ENCODE measurements around the gene PFN3. TPM values are rescaled to one million over a fixed set of nuclear protein-coding genes. Genes with fewer than 3 reads are reported as not detected.

PFN3 gene
- total and polyA plus RNA-seq, 8 donors = not detected

- no peak for FAIRE-seq
- intact Hi-C loops (cut with DNase I) = no loop called here
Measured at GRCh38 chr5:177367981-177368868, 32.2 kb downstream of the PFN3 start.

GRCh38 chr5:177367323-177367848 lies 33.1 kb downstream of the PFN3 start:
- H3K9me3 ChIP-seq = no peaks in the 10 kb centered on the region
- TF ChIP-seq CTCF (IDR thresholded peaks at IDR 0.05) = no peak
- intact Hi-C loops (cut with DNase I) = no loop called here
- no peaks in the 10 kb centered on the region for H3K36me3 ChIP-seq
- DNase-seq = no peak
- peak in 1 of 4 donors; percentile 1 for ATAC-seq
- FAIRE-seq = no peak
- H3K4me3 ChIP-seq = peak overlapping the region; percentile 26 to 46 (median 34)
- H3K4me1 ChIP-seq = peaks cover 23 to 44% (median 27%) of the 10 kb centered on the region in 3 donors
- 22 to 27% methylated on average over 36 to 46 of the region's 46 CpGs for WGBS, 2 donors
- H3K27ac ChIP-seq = peak overlapping the region; percentile 91 to 99 (median 95)
- no peaks in the 10 kb centered on the region for H3K27me3 ChIP-seq

More at GRCh38 chr5:177367981-177368868, 32.2 kb downstream of the PFN3 start:
- peak; percentile 6 to 7 (median 6) for ATAC-seq
- peak overlapping the region in 1 of 4 donors; percentile 41 for H3K4me3 ChIP-seq
- H3K36me3 ChIP-seq = no peaks in the 10 kb centered on the region
- peak overlapping the region in 2 of 4 donors; percentile 81 to 84 for H3K27ac ChIP-seq
- peak in 5 of 6 donors; percentile 58 to 80 (median 65) for DNase-seq
- peaks cover 23 to 42% (median 27%) of the 10 kb centered on the region in 3 donors for H3K4me1 ChIP-seq
- H3K9me3 ChIP-seq = no peaks in the 10 kb centered on the region
- TF ChIP-seq CTCF (IDR thresholded peaks at IDR 0.05) = no peak
- no peaks in the 10 kb centered on the region for H3K27me3 ChIP-seq
- WGBS, 2 donors = 78 to 80% methylated on average over 29 of the region's 29 CpGs

- TF ChIP-seq CTCF (IDR thresholded peaks at IDR 0.05) = no peak
- no peaks in the 10 kb centered on the region for H3K36me3 ChIP-seq
- no peaks in the 10 kb centered on the region for H3K27me3 ChIP-seq
- H3K27ac ChIP-seq = peak overlapping the region; percentile 91 to 99 (median 95)
- peak; percentile 71 to 81 (median 76) for ATAC-seq
- no peaks in the 10 kb centered on the region for H3K9me3 ChIP-seq
- intact Hi-C loops (cut with DNase I) = no loop called here
- H3K4me3 ChIP-seq = peak overlapping the region; percentile 26 to 46 (median 34)
- peaks cover 23 to 42% (median 27%) of the 10 kb centered on the region in 3 donors for H3K4me1 ChIP-seq
- DNase-seq = peak; percentile 91 to 97 (median 95)
- 6 to 10% methylated on average over 36 of the region's 36 CpGs for WGBS, 2 donors
- no peak for FAIRE-seq
Measured at GRCh38 chr5:177366528-177367322, 33.7 kb downstream of the PFN3 start.

- Histone ChIP-seq H3K4me1 (peaks cover 23 to 38% (median 27%) of the 10 kb centered on the region in 3 donors), H3K27ac (peak overlapping the region; percentile 91 to 99 (median 95)), H3K4me3 (peak overlapping the region in 2 of 4 donors; percentile 41 to 46), H3K27me3 (no peaks in the 10 kb centered on the region), H3K36me3 (no peaks in the 10 kb centered on the region), H3K9me3 (no peaks in the 10 kb centered on the region)
- no peak for ATAC-seq
- FAIRE-seq = no peak
- intact Hi-C loops (cut with DNase I) = no loop called here
- DNase-seq = peak in 4 of 6 donors; percentile 28 to 74 (median 56)
- TF ChIP-seq CTCF (IDR thresholded peaks at IDR 0.05) = no peak
- 72 to 73% methylated on average over 14 of the region's 14 CpGs for WGBS, 2 donors
Measured at GRCh38 chr5:177365845-177366527, 34.5 kb downstream of the PFN3 start.

Measured in pancreas (tissue), 10 donors.